Stimulated activated CD8-positive, alpha-beta memory T cell treated with anti-CD3 and anti-CD28 coated beads, Interleukin-7, amount 100 ng/mL, for 1 hour (primary cell): ENCODE measurements around the gene VPS8.

Experiments used
- DNase-seq, 2 donors: peaks; one replicate each; pipeline ENCODE4 v3.0.0-alpha.2; 2020; ENCODE audit warnings: low read depth in 2 of 2

The VPS8 gene

GRCh38 chr3:185052631-185053030 lies 240.7 kb downstream of the VPS8 start:
- DNase-seq = no peak

- DNase-seq = no peak
Observed at GRCh38 chr3:185056908-185057307, 244.9 kb downstream of the VPS8 start.

GRCh38 chr3:185057829-185058228 lies 245.9 kb downstream of the VPS8 start:
- DNase-seq = no peak

GRCh38 chr3:185058796-185059195 lies 246.8 kb downstream of the VPS8 start:
- no peak for DNase-seq

GRCh38 chr3:185059766-185060165 lies 247.8 kb downstream of the VPS8 start:
- no peak for DNase-seq

GRCh38 chr3:185060655-185061054 lies 248.7 kb downstream of the VPS8 start:
- no peak for DNase-seq

- no peak for DNase-seq
Observed at GRCh38 chr3:185062191-185062590, 250.2 kb downstream of the VPS8 start.

GRCh38 chr3:185063431-185063830 lies 251.5 kb downstream of the VPS8 start:
- DNase-seq = no peak

GRCh38 chr3:185065059-185065458 lies 253.1 kb downstream of the VPS8 start:
- no peak for DNase-seq

GRCh38 chr3:185066251-185066650 lies 254.3 kb downstream of the VPS8 start:
- DNase-seq = no peak

- DNase-seq = no peak
Observed at GRCh38 chr3:185067173-185067572, 255.2 kb downstream of the VPS8 start.

- DNase-seq = no peak
Observed at GRCh38 chr3:185069037-185070030, 257.4 kb downstream of the VPS8 start.

- no peak for DNase-seq
Observed at GRCh38 chr3:185070491-185071286, 258.7 kb downstream of the VPS8 start.

- no peak for DNase-seq
Observed at GRCh38 chr3:185071287-185071800, 259.4 kb downstream of the VPS8 start.

- DNase-seq = no peak
Observed at GRCh38 chr3:185075547-185075946, 263.6 kb downstream of the VPS8 start.

GRCh38 chr3:185076219-185076618 lies 264.3 kb downstream of the VPS8 start:
- no peak for DNase-seq

- no peak for DNase-seq
Observed at GRCh38 chr3:185079625-185080024, 267.7 kb downstream of the VPS8 start.

- no peak for DNase-seq
Observed at GRCh38 chr3:185081521-185081920, 269.6 kb downstream of the VPS8 start.

GRCh38 chr3:185082149-185082548 lies 270.2 kb downstream of the VPS8 start:
- no peak for DNase-seq

- DNase-seq = no peak
Observed at GRCh38 chr3:185082829-185083228, 270.9 kb downstream of the VPS8 start.

- DNase-seq = no peak
Observed at GRCh38 chr3:185084402-185084801, 272.4 kb downstream of the VPS8 start.

GRCh38 chr3:185084901-185085300 lies 272.9 kb downstream of the VPS8 start:
- no peak for DNase-seq
